Stimulated activated CD4-positive, alpha-beta T cell treated with anti-CD3 and anti-CD28 coated beads, Interleukin-1b, Interleukin-23, amount 100 ng/mL, for 24 hours (primary cell): ENCODE results near the gene SLC25A44.
A peak's percentile ranks its signal among the peaks of the same experiment; 100 is the strongest.

Source experiments
- DNase-seq, 4 experiments: peaks; one replicate each; pipeline ENCODE4 v3.0.0-alpha.2; 2020; ENCODE audit warnings: low read depth in 4 of 4, low spot score in 1 of 4

The SLC25A44 gene, protein sequence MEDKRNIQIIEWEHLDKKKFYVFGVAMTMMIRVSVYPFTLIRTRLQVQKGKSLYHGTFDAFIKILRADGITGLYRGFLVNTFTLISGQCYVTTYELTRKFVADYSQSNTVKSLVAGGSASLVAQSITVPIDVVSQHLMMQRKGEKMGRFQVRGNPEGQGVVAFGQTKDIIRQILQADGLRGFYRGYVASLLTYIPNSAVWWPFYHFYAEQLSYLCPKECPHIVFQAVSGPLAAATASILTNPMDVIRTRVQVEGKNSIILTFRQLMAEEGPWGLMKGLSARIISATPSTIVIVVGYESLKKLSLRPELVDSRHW

DNA sequence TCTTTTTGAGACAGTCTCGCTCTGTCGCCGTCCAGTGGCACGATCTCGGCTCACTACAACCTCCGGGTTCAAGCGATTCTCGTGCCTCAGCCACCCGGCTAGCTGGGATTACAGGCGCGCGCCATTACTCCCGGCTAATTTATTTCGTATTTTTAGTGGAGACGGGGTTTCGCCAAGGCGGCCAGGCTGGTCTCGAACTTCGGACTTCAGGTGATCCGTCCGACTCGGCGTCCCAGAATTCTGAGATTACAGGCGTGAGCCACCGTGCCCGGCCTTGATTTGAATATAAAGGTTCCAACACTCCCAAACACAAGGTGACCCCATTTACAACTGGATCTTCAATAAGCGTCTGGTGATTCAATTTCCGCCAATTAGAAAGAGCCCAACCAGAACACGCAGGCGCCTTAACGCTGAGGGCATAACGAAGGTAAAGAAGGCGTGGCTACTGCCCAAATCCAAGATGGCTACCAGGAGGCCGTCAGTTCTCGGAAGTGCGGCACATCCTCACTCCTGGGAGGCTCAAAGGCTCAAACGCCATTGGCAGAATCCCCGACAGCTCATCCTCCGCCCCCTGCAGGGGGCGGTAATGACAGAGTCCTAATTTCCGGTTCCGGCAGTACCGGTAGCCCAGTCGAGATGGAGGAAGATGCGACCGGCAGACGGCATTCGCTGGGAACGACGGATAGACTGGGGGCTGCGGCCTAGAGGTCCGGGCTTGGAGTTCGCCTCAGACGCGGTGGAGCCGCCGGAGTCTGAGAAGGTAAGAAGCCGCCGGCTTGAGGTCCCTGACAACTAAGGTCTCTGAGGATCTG, at the start of gene SLC25A44:
SLC25A44 (plus strand) TSS at position 617 of the 812 bp plus-strand sequence. CDS start 5,744 bp downstream, outside the sequence.
- peak; percentile 77 to 96 (median 90) for DNase-seq

- no peak for DNase-seq
These were observed 49.2 kb upstream of the SLC25A44 start for GRCh38 chr1:156144742-156145141.

DNA sequence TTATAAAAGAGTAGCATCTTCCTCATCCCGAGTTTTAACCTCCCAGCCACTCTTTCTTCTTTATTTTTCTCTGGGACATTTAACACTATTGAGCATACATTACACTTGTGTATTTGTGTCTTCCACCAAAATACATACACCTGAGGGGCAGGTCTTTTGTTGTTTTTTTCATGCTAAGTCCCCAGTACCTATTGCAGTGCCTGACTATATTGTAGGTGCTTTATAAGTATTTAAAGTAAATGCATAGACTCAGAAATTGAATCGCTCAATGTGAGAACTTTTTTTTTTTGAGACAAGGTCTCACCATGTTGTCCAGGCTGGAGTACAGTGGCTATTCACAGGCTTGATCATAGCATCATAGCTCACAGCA, 48.3 kb upstream of the SLC25A44 start:
- DNase-seq = no peak

- DNase-seq = no peak
These were observed 47.7 kb upstream of the SLC25A44 start for GRCh38 chr1:156146020-156146768.

GRCh38 chr1:156146769-156147405, 47.0 kb upstream of the SLC25A44 start:
- DNase-seq = no peak

DNA sequence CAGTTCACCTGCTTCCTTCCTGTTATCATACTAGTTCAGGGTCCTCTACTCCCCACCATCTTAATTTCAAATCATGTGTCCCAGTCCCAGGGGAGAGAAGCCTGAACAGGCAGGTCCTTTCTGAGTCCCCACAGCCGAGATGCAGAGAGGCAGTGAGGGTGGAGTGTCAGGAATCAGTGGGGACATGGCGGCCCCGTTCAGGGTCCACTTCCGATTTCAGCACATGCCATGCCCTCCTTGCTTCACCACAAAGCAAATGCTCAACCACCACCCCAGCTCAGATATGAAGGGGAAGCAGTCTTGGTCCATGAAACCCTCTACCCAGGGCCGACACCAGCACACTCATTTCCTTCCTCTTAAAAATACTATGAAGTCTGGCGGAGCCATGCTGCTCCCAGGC, 45.7 kb upstream of the SLC25A44 start:
- no peak for DNase-seq

GRCh38 chr1:156149374-156150332, 44.3 kb upstream of the SLC25A44 start:
- DNase-seq = no peak

GRCh38 chr1:156150333-156151011, 43.4 kb upstream of the SLC25A44 start:
- no peak for DNase-seq

DNA sequence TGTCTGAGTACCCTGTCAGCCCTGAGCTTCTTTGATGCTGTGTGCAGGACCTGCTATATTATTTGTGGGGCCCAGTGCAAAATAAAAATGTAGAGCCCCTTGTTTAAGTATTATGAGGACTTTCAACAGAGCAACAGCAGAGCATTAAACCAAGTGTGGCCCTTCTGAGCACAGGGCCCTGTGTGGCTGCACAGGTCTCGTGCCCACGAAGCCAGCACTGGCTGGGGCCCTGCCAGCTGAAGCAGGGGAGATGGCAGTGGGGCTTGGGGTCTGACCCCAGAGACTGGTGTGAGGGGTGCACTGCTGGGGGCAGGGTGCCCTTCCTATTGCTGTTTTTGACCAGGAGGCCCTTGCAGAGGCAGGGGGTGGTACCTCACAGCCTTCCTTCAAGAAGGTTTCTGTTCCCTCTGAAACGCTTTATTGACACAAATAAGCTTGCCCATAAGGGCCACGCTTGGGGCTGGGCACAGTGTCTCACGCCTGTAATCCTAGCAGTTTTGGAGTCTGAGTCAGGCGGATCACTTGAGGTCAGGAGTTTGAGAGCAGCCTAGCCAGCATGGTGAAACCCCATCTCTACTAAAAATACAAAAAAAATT, 42.7 kb upstream of the SLC25A44 start:
- DNase-seq = no peak

DNA sequence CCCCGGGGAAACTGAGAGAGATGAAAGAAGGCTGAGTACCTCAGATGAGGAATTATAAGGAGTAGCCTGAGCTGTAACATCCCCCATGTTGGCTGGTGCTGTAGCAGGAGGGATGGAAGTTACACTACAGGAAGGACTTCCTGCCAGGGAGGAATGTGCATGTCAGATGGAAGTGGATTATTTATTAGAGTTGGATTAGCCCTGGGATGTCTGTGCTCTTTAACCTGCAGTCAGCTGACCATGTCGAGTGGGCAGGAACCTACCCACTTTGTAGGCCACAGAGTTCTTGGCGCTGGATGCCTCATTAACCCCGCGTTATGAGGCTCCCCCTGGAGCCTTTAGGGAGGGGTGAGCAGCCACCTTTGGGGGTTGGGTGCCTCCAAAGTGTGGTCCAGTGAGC, 41.3 kb upstream of the SLC25A44 start:
- no peak for DNase-seq

GRCh38 chr1:156153362-156153761, 40.5 kb upstream of the SLC25A44 start, which contains the start of gene SEMA4A:
SEMA4A (plus strand) TSS chr1:156153585; CDS start chr1:156154579, 994 bp downstream.
- DNase-seq = no peak

DNA sequence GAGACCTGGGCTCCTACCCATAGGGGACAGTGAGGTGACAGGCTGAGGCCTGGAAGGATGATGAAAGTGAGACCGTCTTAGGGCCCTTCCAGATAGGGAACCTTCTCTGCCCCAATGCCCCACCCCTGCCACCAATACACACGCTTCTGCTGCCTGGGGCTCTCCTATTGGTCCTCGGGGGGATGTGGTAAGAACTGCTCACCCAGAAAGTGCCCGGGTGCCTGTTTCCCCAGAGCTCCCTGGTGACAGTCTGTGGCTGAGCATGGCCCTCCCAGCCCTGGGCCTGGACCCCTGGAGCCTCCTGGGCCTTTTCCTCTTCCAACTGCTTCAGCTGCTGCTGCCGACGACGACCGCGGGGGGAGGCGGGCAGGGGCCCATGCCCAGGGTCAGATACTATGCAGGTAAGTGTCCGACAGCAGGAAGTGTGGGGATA, 39.6 kb upstream of the SLC25A44 start:
- DNase-seq = peak in 2 of 4 experiments; percentile 20 to 56

GRCh38 chr1:156155756-156156510, 38.0 kb upstream of the SLC25A44 start:
- no peak for DNase-seq

GRCh38 chr1:156157506-156157905, 36.4 kb upstream of the SLC25A44 start:
- DNase-seq = no peak

DNA sequence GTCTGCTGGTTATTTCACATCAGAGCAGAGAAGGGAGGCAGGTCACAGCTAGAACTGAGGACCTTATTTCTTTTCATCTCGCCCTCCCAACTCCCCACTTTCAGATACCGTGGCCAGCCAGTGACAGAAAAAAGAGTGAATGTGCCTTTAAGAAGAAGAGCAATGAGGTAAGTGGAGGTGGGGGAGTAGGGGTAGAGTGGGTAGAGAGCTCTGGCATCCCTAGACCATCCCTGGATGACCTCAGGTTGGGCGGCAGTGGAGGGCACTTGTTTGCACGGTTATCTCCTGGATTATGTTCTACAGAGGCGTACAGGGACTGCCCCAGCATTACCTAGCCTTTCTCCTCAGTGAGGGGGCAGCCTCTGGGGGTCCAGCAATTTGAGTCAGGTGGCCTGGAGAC, 35.9 kb upstream of the SLC25A44 start:
- no peak for DNase-seq

- DNase-seq = no peak
These were observed 33.7 kb upstream of the SLC25A44 start for GRCh38 chr1:156160000-156160742.

GRCh38 chr1:156160743-156161171, 33.1 kb upstream of the SLC25A44 start:
- DNase-seq = peak; percentile 37 to 83 (median 66)
